GM21619 (cell line): Measurements from ENCODE around the gene CHIC2.
A peak's percentile ranks its signal among the peaks of the same experiment; 100 is the strongest.
"Not testable (repeated sequence)": the region's sequence is repeated elsewhere in the genome, so short reads cannot be mapped to it uniquely, and the experiment has no call there.

ENCODE experiments used
- ATAC-seq: cut with Tn5 transposase; IDR thresholded peaks from one replicate; pipeline ENCODE4 v1.9.1; 2021; ENCODE audit not compliant: unreplicated experiment

The CHIC2 gene

DNA sequence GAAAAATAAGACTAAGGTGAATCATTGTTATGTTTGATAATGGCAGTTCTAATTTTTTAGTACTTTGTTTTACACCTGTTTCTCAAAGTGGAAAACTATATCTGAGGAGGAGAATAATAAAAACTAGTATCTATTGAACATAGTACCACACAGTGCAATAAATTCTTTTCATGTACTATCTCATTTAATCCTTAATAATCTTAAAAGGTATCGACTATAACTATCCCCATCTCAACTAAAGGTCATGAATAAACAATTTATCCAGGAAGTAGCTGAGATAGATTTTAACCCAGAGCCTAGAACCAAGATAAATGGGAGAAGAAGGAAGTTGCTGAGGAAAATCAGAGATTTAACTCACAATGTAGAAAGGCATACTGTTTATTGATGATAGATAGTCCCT is 2.5 kb downstream of the CHIC2 start:
- no peak for ATAC-seq

- ATAC-seq, result no peak
Observed at GRCh38 chr4:54061067-54061466, 3.3 kb downstream of the CHIC2 start.

- no peak for ATAC-seq
Observed at GRCh38 chr4:54060116-54060515, 4.3 kb downstream of the CHIC2 start.

GRCh38 chr4:54058171-54058570 is 6.2 kb downstream of the CHIC2 start:
- ATAC-seq, result peak; percentile 44

DNA sequence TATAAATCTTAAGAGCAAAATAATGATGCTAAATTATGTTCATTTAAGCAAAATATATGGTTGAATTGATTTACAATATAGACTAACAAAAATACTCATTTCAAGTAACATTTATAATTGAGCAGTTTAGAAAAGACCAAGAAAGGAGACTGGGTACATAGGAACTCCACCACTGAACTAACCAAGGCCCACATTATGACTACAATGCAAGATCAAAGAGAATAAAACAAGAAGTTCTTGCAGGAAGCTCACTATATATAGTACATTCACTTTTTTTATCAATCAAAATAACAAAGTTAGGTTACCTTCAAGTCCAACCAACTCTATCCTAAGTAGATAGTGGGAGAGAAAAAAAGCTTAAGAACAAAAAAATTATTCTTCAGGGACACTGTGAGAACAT is 8.0 kb downstream of the CHIC2 start:
- no peak for ATAC-seq

- ATAC-seq, result no peak
Observed at GRCh38 chr4:54055494-54055893, 8.9 kb downstream of the CHIC2 start.

- no peak for ATAC-seq
Observed at GRCh38 chr4:54054501-54054900, 9.9 kb downstream of the CHIC2 start.

DNA sequence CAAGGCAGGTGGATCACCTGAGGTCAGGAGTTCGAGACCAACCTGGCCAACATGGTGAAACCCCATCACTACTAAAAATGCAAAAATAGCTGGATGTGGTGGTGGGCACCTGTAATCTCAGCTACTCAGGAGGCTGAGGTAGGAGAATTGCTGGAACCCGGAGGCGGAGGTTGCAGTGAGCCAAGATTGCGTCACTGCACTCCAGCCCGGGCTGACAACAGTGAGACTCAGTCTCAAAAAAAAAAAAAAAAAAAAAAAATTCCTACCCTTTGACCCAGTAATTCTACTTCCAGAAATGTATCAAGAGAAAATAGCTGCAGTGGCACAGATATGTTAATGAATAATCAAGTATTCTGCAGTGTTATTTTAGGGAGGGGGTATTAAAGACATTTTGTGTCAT is 11.1 kb downstream of the CHIC2 start:
- ATAC-seq, result not testable (repeated sequence)

GRCh38 chr4:54050214-54050904 is 14.0 kb downstream of the CHIC2 start:
- no peak for ATAC-seq

DNA sequence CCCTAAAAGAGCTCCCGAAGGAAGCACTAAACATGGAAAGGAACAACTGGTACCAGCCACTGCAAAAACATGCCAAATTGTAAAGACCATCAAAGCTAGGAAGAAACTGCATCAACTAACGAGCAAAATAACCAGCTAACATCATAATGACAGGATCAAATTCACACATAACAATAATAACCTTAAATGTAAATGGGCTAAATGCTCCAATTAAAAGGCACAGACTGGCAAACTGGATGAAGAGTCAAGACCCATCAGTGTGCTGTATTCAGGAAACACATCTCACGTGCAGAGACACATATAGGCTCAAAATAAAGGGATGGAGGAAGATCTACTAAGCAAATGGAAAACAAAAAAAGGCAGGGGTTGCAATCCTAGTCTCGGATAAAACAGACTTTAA is 20.8 kb downstream of the CHIC2 start:
- not testable (repeated sequence) for ATAC-seq

DNA sequence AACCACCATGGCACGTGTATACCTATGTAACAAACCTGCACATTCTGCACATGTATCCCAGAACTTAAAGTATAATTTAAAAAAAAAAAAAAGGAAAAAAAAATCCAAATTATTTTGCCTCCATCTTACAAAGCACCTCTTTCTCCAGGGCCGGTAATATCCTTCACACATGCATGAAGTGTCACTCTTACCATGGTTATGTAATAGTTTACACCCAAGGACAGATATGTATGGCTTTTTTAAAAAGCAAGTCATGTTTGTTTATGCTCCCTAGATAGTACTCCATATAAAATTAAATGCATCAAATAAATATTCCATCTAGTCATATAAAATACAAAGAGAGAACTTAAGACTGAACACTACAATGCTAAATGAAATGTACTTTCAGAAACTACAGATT is 22.5 kb downstream of the CHIC2 start:
- no peak for ATAC-seq

DNA sequence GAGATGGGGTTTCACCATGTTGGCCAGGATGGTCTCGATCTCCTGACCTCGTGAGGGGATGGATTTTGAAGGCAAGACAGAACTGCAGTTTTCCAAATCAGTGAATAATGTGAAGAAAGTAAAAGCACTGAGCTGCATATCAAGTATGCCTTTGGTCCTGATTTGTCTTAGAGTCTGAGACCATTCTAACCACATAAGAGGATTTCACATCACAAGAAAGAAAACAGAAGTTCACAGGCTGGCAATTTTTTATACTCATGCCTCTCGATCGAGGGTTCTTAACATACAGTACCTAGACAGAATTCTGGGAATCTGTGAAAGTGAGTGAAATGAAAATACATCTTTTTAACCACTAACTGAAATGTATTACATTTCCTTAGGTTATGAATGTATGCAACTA is 23.3 kb downstream of the CHIC2 start:
- ATAC-seq, result no peak

DNA sequence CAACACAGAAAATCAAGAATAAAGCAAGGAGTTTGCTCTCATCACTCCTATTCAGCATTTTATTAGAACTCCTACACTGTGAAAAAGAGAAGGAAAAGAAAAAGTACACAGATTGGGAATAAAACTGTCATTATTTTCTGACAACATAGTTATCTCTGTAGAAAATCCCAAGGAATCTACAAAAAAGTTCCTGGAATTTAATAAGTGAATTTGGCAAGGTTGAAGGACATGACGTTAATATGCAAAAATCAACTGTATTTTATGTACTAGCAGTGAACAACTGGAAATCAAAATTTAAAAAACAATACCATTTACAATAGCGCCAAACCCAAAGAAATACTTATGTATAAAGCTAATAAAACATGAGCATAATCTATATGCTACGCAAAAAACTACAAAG is 26.3 kb downstream of the CHIC2 start:
- ATAC-seq, result no peak

- ATAC-seq, result no peak
Observed at GRCh38 chr4:54036184-54036583, 28.2 kb downstream of the CHIC2 start.

GRCh38 chr4:54032558-54033135 is 31.8 kb downstream of the CHIC2 start:
- ATAC-seq, result no peak

DNA sequence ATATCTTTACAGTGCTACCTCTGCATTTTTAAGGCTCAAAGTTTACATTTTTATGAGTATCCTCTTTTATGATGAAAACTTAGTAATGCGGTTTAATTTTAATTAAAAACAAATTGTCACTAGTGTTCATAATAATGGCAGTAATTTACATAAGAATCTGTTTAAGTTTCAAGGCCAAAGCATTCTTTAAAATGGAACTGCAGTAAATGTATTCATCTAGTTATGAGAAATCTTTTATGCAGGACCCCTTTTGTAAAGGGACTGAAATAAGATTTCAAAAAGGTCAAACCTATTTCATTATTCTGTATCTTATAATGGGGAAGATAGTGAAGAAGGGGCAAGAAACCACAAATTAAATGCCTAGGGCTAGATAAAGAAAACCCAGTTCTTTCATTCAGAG is 37.1 kb downstream of the CHIC2 start:
- ATAC-seq, result no peak

- no peak for ATAC-seq
Observed at GRCh38 chr4:54025582-54025981, 38.8 kb downstream of the CHIC2 start.

DNA sequence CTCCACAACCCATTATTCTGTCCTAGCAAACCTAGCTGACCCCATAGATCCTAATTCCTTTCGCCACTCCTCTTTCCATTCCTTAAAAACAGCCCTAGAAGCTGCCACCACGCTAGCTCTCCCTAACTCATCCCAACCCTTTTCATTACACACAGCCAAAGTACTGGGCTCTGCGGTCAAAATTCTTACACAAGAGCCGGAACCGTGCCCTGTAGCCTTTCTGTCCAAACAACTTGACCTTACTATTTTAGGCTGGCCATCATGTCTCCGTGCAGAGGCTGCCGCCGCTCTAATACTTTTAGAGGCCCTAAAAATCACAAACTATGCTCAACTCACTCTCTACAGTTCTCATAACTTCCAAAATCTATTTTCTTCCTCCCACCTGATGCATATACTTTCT is 41.4 kb downstream of the CHIC2 start:
- not testable (repeated sequence) for ATAC-seq

DNA sequence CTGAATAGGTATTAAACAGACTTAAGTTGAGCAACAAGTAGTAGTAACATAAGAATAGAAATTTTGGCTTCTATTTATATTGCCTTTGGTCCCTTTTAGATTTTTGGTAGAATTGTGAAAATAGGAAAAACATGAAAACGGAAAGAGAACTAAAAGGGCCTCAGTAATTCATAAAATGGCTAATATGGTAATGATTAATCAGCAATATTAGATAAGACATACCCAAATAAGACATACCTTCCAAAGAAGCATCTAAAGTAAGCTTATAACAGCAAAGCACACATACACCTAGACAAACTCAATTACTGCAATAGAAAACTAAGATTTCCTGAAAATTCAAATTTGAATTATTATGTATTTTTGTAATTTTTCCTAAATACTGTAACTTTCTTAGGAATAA is 46.4 kb downstream of the CHIC2 start:
- ATAC-seq, result no peak

DNA sequence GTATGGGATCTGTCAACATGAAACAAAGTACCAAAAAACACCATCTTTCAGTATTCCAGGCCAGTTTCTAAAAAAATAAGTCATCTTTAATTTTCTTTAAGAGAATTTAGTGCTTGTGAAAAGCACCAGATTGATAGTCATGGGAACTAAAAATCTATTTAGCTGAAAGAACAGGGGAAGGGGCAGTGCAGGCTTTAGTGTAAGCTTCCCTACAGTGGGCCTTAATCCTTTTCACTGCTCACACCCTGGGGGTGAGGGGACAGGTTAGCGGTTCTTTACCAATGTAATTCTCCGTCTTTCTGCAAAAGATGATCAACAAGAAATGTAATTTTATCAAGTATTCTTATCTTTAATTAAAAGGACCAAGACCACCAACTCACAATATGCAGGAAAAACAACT is 47.1 kb downstream of the CHIC2 start:
- no peak for ATAC-seq

GRCh38 chr4:54016504-54016903 is 47.9 kb downstream of the CHIC2 start:
- no peak for ATAC-seq

GRCh38 chr4:54015423-54016030 is 48.9 kb downstream of the CHIC2 start:
- ATAC-seq, result no peak
